ENCODE data around the gene ZNF565.

- no peak for TF ChIP-seq POLR2A (IDR thresholded peaks at IDR 0.05)
- TF ChIP-seq, protein P1, sequence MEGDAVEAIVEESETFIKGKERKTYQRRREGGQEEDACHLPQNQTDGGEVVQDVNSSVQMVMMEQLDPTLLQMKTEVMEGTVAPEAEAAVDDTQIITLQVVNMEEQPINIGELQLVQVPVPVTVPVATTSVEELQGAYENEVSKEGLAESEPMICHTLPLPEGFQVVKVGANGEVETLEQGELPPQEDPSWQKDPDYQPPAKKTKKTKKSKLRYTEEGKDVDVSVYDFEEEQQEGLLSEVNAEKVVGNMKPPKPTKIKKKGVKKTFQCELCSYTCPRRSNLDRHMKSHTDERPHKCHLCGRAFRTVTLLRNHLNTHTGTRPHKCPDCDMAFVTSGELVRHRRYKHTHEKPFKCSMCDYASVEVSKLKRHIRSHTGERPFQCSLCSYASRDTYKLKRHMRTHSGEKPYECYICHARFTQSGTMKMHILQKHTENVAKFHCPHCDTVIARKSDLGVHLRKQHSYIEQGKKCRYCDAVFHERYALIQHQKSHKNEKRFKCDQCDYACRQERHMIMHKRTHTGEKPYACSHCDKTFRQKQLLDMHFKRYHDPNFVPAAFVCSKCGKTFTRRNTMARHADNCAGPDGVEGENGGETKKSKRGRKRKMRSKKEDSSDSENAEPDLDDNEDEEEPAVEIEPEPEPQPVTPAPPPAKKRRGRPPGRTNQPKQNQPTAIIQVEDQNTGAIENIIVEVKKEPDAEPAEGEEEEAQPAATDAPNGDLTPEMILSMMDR (IDR thresholded peaks at IDR 0.05): no peak
Observed at GRCh38 chr19:36139120-36139472, 75.4 kb downstream of the ZNF565 start.

All from Peyer's patch (tissue), 4 donors.